ENCODE measurements around the gene KIF3A.

- TF ChIP-seq FOXA1 (IDR thresholded peaks at IDR 0.05) (no peak), YY1 (IDR thresholded peaks at IDR 0.05) (no peak), ZBTB33 (IDR thresholded peaks at IDR 0.05) (no peak), MAX (IDR thresholded peaks at IDR 0.05) (no peak), TAF1 (conservative IDR thresholded peaks at IDR 0.05) (no peak), RAD21 (IDR thresholded peaks at IDR 0.05) (no peak), EGR1 (IDR thresholded peaks at IDR 0.05; ENCODE audit: low read depth in 2 of 2) (no peak)
- TF ChIP-seq, protein P1, sequence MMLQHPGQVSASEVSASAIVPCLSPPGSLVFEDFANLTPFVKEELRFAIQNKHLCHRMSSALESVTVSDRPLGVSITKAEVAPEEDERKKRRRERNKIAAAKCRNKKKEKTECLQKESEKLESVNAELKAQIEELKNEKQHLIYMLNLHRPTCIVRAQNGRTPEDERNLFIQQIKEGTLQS (IDR thresholded peaks at IDR 0.05) = no peak
- TF ChIP-seq, protein P2, sequence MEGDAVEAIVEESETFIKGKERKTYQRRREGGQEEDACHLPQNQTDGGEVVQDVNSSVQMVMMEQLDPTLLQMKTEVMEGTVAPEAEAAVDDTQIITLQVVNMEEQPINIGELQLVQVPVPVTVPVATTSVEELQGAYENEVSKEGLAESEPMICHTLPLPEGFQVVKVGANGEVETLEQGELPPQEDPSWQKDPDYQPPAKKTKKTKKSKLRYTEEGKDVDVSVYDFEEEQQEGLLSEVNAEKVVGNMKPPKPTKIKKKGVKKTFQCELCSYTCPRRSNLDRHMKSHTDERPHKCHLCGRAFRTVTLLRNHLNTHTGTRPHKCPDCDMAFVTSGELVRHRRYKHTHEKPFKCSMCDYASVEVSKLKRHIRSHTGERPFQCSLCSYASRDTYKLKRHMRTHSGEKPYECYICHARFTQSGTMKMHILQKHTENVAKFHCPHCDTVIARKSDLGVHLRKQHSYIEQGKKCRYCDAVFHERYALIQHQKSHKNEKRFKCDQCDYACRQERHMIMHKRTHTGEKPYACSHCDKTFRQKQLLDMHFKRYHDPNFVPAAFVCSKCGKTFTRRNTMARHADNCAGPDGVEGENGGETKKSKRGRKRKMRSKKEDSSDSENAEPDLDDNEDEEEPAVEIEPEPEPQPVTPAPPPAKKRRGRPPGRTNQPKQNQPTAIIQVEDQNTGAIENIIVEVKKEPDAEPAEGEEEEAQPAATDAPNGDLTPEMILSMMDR (IDR thresholded peaks at IDR 0.05; ENCODE audit: low read depth, low read length, missing input control) = no peak
Measured at GRCh38 chr5:132748522-132749000, 11.2 kb upstream of the KIF3A start.

Measured in liver (tissue), 3 donors.